Measurements from ENCODE around the gene SCN4B. TPM values are rescaled to one million over a fixed set of nuclear protein-coding genes. Genes with fewer than 3 reads are reported as not detected.

Gene SCN4B
- total RNA-seq, 4 donors from 2014 or later: 0.35 to 8.3 (median 1.4) TPM

- peaks cover 0 to 7% (median 0%) of the 10 kb centered on the region in 4 donors for H3K4me1 ChIP-seq
- no peak for DNase-seq
- H3K36me3 ChIP-seq: peaks cover 0 to 10% (median 0%) of the 10 kb centered on the region in 3 donors
- H3K27me3 ChIP-seq: no peaks in the 10 kb centered on the region
- TF ChIP-seq CTCF (IDR thresholded peaks at IDR 0.05): no peak
- TF ChIP-seq POLR2A (IDR thresholded peaks at IDR 0.05): no peak
- peak overlapping the region in 1 of 4 donors; percentile 32 for H3K27ac ChIP-seq
- H3K9me3 ChIP-seq: peaks cover 0 to 12% (median 3%) of the 10 kb centered on the region in 4 donors
- no peak overlapping the region for H3K4me3 ChIP-seq
Observed at GRCh38 chr11:118091690-118092089, 60.9 kb downstream of the SCN4B start.

- peaks cover 0 to 14% (median 0%) of the 10 kb centered on the region in 3 donors for H3K36me3 ChIP-seq
Observed at GRCh38 chr11:118090545-118091162, 62.0 kb downstream of the SCN4B start.

GRCh38 chr11:118088531-118088930 is 64.1 kb downstream of the SCN4B start:
- peaks cover 0 to 20% (median 2%) of the 10 kb centered on the region in 4 donors for H3K4me1 ChIP-seq
- peaks cover 0 to 12% (median 5%) of the 10 kb centered on the region in 4 donors for H3K9me3 ChIP-seq
- H3K4me3 ChIP-seq: no peak overlapping the region
- peaks cover 0 to 17% (median 0%) of the 10 kb centered on the region in 3 donors for H3K36me3 ChIP-seq
- H3K27me3 ChIP-seq: no peaks in the 10 kb centered on the region
- TF ChIP-seq CTCF (IDR thresholded peaks at IDR 0.05) (no peak), POLR2A (IDR thresholded peaks at IDR 0.05) (no peak)
- DNase-seq: peak in 2 of 3 donors; percentile 58 to 60
- H3K27ac ChIP-seq: no peak overlapping the region

More at GRCh38 chr11:118090545-118091162, 62.0 kb downstream of the SCN4B start:
- H3K4me3 ChIP-seq: no peak overlapping the region
- H3K27me3 ChIP-seq: no peaks in the 10 kb centered on the region
- TF ChIP-seq CTCF (IDR thresholded peaks at IDR 0.05) (no peak), POLR2A (IDR thresholded peaks at IDR 0.05) (no peak)
- peaks cover 0 to 7% (median 0%) of the 10 kb centered on the region in 4 donors for H3K4me1 ChIP-seq
- H3K27ac ChIP-seq: peak overlapping the region in 1 of 4 donors; percentile 32
- no peak for DNase-seq
- peaks cover 0 to 12% (median 5%) of the 10 kb centered on the region in 4 donors for H3K9me3 ChIP-seq

DNA sequence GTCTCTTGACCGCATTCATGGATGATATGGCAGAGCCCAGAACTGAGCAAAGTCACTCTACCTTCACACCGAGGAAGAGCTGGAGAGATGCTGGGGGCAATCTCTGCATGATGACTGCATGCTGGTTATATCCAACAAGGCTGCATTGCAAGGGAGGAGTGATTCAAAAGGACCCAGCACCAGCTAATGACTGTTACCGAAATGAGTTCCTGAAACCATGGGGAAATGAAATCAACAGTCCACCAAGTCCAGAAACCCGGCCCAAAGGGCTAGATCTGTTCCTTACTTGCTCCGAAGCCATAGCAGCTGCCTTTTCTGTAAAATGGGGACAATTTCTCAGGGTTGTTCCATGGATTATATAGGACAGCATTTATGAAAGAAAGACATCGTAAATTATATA is 64.7 kb downstream of the SCN4B start:
- Histone ChIP-seq H3K36me3 (peaks cover 0 to 17% (median 0%) of the 10 kb centered on the region in 3 donors), H3K4me3 (no peak overlapping the region), H3K27me3 (no peaks in the 10 kb centered on the region), H3K4me1 (peaks cover 0 to 26% (median 2%) of the 10 kb centered on the region in 4 donors), H3K27ac (no peak overlapping the region), H3K9me3 (peaks cover 0 to 12% (median 5%) of the 10 kb centered on the region in 4 donors)
- DNase-seq: no peak
- no peak for TF ChIP-seq CTCF (IDR thresholded peaks at IDR 0.05)

DNA sequence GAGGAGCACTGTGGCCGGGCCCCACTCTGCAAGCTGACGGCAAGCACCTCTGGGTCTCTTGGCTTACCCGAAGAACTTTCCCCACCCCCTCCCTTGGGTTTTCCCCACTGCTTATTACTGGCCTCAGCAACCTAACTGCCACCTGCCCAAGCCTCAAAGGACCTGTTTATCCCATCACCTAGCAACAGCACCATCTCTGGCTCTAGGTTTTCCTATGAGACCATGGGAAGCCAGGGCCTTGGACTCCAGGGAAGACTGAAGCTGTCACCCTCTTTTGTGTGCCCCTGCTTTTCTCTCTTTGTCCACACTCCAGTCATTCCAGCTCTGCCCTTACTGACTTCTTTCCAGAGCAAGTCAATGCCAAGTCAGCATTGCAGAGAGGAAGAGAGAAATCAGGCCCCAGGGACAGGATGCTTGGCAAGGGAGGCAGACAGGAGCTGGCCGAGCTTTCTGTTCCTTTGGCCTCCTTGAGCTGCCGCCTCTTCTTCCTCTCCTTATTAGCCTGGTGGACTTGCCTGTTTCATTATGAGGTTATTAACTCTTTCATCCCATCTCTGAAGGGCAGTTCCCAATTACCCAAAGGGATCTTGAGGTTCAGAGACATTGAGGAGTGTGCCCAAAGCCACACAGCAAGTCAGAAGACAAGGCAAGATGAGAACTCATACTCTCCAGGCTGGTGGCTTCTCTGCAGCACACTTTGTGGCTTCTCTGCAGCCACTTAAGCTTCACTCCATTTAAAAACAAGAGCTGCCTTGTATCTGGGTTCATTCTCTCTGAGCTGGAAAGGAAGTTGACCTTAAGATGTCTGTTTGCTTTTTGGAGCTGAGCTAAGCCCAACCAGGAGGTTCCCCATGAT is 65.5 kb downstream of the SCN4B start, which contains the start of gene SMIM35:
Gene SMIM35, minus strand, starts transcription at position 51 of the 856 bp plus-strand sequence. CDS start 206 bp downstream, outside the sequence.
- no peak within 1 kb of the TSS for H3K27ac ChIP-seq
- H3K4me3 ChIP-seq: no peak within 1 kb of the TSS
- H3K4me1 ChIP-seq: peaks cover 0 to 33% (median 2%) of the 10 kb centered on the region in 4 donors
- H3K36me3 ChIP-seq: peaks cover 0 to 17% (median 0%) of the 10 kb centered on the region in 3 donors
- H3K9me3 ChIP-seq: peaks cover 0 to 12% (median 5%) of the 10 kb centered on the region in 4 donors
- no peaks in the 10 kb centered on the region for H3K27me3 ChIP-seq
- no peak for TF ChIP-seq CTCF (IDR thresholded peaks at IDR 0.05)
- TF ChIP-seq POLR2A (IDR thresholded peaks at IDR 0.05): no peak
- DNase-seq: no peak

Data from Peyer's patch (tissue), 4 donors.